HCT116 (cell line): Measurements from ENCODE around the gene NUP210. TPM values are rescaled to one million over a fixed set of nuclear protein-coding genes. Genes with fewer than 3 reads are reported as not detected.

ENCODE experiments used
- ATAC-seq: fragments of 200-7000 bp; cut with Tn5 transposase; 2 replicates; pipeline ENCODE4 v1.9.1; 2020; ENCODE audit warnings: mild to moderate bottlenecking, moderate library complexity
- BruUV-seq: library from RNA; stranded (reverse); fragments of 400-500 nt; replicated peaks from 2 replicates; lab custom pipeline; 2021; lab: Mats Ljungman, UMichigan
- CTCF ChIA-PET: fragments of 300-600 bp; sonication (Branson Sonifier 250); formaldehyde crosslinking; loops from one replicate; lab custom pipeline; 2021; ENCODE audit warnings: antibody characterized with exemption; lab: Charles Lee
- POLR2A ChIA-PET: fragments of 300-600, 350-600 bp; sonication (Branson Sonifier 250); formaldehyde crosslinking; loops from one replicate; lab custom pipeline; 2021; ENCODE audit warnings: antibody characterized with exemption; lab: Charles Lee
- RAD21 ChIA-PET, 2 experiments: fragments of 300-600 bp; sonication (Branson Sonifier 250); formaldehyde crosslinking; loops; one replicate each; lab custom pipeline; 2023; ENCODE audit warnings: low total read pairs in 2 of 2; ENCODE audit not compliant: uncharacterized antibody in 2 of 2, unreplicated experiment in 2 of 2, low non-redundant PET in 1 of 2; lab: Charles Lee
- DNase-seq: peaks from one replicate; pipeline ENCODE4 v3.0.0-alpha.2; 2010; ENCODE audit warnings: low read depth, low spot score
- H2AFZ ChIP-seq: fragments of 200-600 bp; shearing (Covaris generic), sonication (generic); 2 replicates; pipeline ENCODE4 v1.6.1; 2017; ENCODE audit warnings: low read depth, mixed run types, mixed read lengths, antibody characterized with exemption, low read length; ENCODE audit not compliant: poor library complexity, severe bottlenecking
- H3K27ac ChIP-seq: 2 replicates; pipeline ENCODE4 v1.5.1; 2012; ENCODE audit warnings: low read depth, low read length
- H3K27me3 ChIP-seq: fragments of 200-600 bp; sonication (generic); 2 replicates; pipeline ENCODE4 v1.6.1; 2016; ENCODE audit warnings: mixed run types, low read length, mixed read lengths; ENCODE audit not compliant: insufficient read depth
- H3K36me3 ChIP-seq, 2 experiments: fragments of 200-500 bp in 1 of 2; fragments of 200-600 bp in 1 of 2; sonication (Bioruptor generic) in 1 of 2; sonication (generic) in 1 of 2; 2 replicates each; pipeline versions ENCODE4 v1.5.1 to v1.6.1; 2014 to 2016; ENCODE audit warnings: low read length in 2 of 2, inconsistent platforms in 1 of 2, mixed read lengths in 1 of 2, mixed run types in 1 of 2; ENCODE audit not compliant: insufficient read depth in 2 of 2, control insufficient read depth in 1 of 2
- H3K4me1 ChIP-seq, 2 experiments: fragments of 200-600 bp in 1 of 2; sonication (generic) in 1 of 2; 2 replicates each; pipeline versions ENCODE4 v1.5.1 to v1.6.1; 2012 to 2017; ENCODE audit warnings: low read length in 2 of 2, inconsistent platforms in 1 of 2, mild to moderate bottlenecking in 1 of 2, mixed read lengths in 1 of 2, mixed run types in 1 of 2, moderate library complexity in 1 of 2; ENCODE audit not compliant: insufficient read depth in 2 of 2, control insufficient read depth in 1 of 2
- H3K4me2 ChIP-seq: fragments of 200-600 bp; sonication (generic); 2 replicates; pipeline ENCODE4 v1.6.1; 2017; ENCODE audit warnings: mixed run types, low read length, mixed read lengths
- H3K4me3 ChIP-seq, 2 experiments: fragments of 200-600 bp in 1 of 2; sonication (generic) in 1 of 2; replicated peaks in 1 of 2; 2 replicates each; pipeline ENCODE4 v1.5.1; 2011 to 2016; ENCODE audit warnings: low read length in 2 of 2, control low read depth in 1 of 2, low read depth in 1 of 2, mild to moderate bottlenecking in 1 of 2, mixed read lengths in 1 of 2, mixed run types in 1 of 2
- H3K79me2 ChIP-seq: fragments of 200-600 bp; sonication (generic); 2 replicates; pipeline ENCODE4 v1.6.1; 2017; ENCODE audit warnings: mild to moderate bottlenecking, mixed run types, low read length, moderate library complexity, mixed read lengths; ENCODE audit not compliant: insufficient read depth
- H3K9ac ChIP-seq: fragments of 200-600 bp; sonication (generic); 2 replicates; pipeline ENCODE4 v1.6.1; 2016; ENCODE audit warnings: low read length, mixed read lengths
- H3K9me2 ChIP-seq: fragments of 200-600 bp; sonication (generic), shearing (Covaris generic); 2 replicates; pipeline ENCODE4 v1.6.1; 2017; ENCODE audit warnings: mixed run types, mild to moderate bottlenecking, moderate library complexity; ENCODE audit not compliant: insufficient read depth
- H3K9me3 ChIP-seq, 2 experiments: fragments of 200-500 bp in 1 of 2; fragments of 200-600 bp in 1 of 2; sonication (Bioruptor generic) in 1 of 2; sonication (generic) in 1 of 2; 2 replicates each; pipeline ENCODE4 v1.6.1; 2014 to 2017; ENCODE audit warnings: low read length in 2 of 2, mixed read lengths in 2 of 2, inconsistent platforms in 1 of 2, low read depth in 1 of 2, mild to moderate bottlenecking in 1 of 2, mixed run types in 1 of 2, moderate library complexity in 1 of 2; ENCODE audit not compliant: control insufficient read depth in 1 of 2, insufficient read depth in 1 of 2
- H4K20me1 ChIP-seq: fragments of 200-600 bp; sonication (generic), shearing (Covaris generic); 2 replicates; pipeline ENCODE4 v1.6.1; 2017; ENCODE audit warnings: mixed run types, mild to moderate bottlenecking, moderate library complexity; ENCODE audit not compliant: insufficient read depth
- CEBPB ChIP-seq: IDR thresholded peaks from 2 replicates; pipeline ENCODE4 v1.6.1; 2012; ENCODE audit warnings: low read depth
- CTCF ChIP-seq, 3 experiments: fragments of 200-600 bp in 1 of 3; sonication (generic) in 1 of 3; IDR thresholded peaks in 2 of 3; conservative IDR thresholded peaks in 1 of 3; 2 replicates each; pipeline ENCODE4 v1.5.1; 2012 to 2017; ENCODE audit warnings: low read depth in 2 of 3, low read length in 2 of 3, antibody characterized with exemption in 1 of 3, borderline replicate concordance in 1 of 3, control low read depth in 1 of 3, mild to moderate bottlenecking in 1 of 3, mixed read lengths in 1 of 3, mixed run types in 1 of 3, moderate library complexity in 1 of 3; ENCODE audit not compliant: insufficient read depth in 1 of 3
- ELF1 ChIP-seq: IDR thresholded peaks from 2 replicates; pipeline ENCODE4 v1.6.1; 2012; ENCODE audit warnings: low read depth, borderline replicate concordance
- EZH2 ChIP-seq: fragments of 200-600 bp; sonication (generic); IDR thresholded peaks from 2 replicates; pipeline ENCODE4 v1.6.1; 2017; ENCODE audit warnings: antibody characterized with exemption, mixed run types
- RAD21 ChIP-seq: IDR thresholded peaks from 2 replicates; pipeline ENCODE4 v1.6.1; 2012; ENCODE audit warnings: low read depth, mild to moderate bottlenecking
- SIN3A ChIP-seq: IDR thresholded peaks from 2 replicates; pipeline ENCODE4 v1.6.1; 2012; ENCODE audit warnings: low read depth
- YY1 ChIP-seq: IDR thresholded peaks from 2 replicates; pipeline ENCODE4 v1.6.1; 2011; ENCODE audit warnings: low read length, low read depth, moderate library complexity, mild to moderate bottlenecking; ENCODE audit not compliant: insufficient replicate concordance; ENCODE audit errors: extremely low read depth
- ZBTB33 ChIP-seq: IDR thresholded peaks from 2 replicates; pipeline ENCODE4 v1.6.1; 2011; ENCODE audit warnings: mild to moderate bottlenecking, low read length, moderate library complexity; ENCODE audit not compliant: insufficient replicate concordance; ENCODE audit errors: extremely low read depth
- ZFX ChIP-seq: fragments of 450-650 bp; IDR thresholded peaks from 2 replicates; pipeline ENCODE4 v1.6.1; 2017
- ZNF274 ChIP-seq: fragments of 200-500 bp; sonication (Bioruptor generic); IDR thresholded peaks from 2 replicates; pipeline ENCODE4 v1.6.1; 2014; ENCODE audit warnings: mild to moderate bottlenecking, low read depth, low read length, inconsistent platforms
- intact Hi-C: fragments of 100-400 bp; cut with micrococcal nuclease; formaldehyde crosslinking; loops from 2 replicates; pipeline ENCODE4 v1.10.0; 2022
- total RNA-seq: library from RNA; stranded (reverse); gene quantifications from one replicate; pipeline ENCODE4 v1.2.1, GENCODE V29; 2021; ENCODE audit not compliant: unreplicated experiment
- TF ChIP-seq, protein P1 (sequence below): IDR thresholded peaks from 2 replicates; pipeline ENCODE4 v1.6.1; 2012

The NUP210 gene
- total RNA-seq, 1 experiment from 2014 or later, result 74.9 TPM

DNA sequence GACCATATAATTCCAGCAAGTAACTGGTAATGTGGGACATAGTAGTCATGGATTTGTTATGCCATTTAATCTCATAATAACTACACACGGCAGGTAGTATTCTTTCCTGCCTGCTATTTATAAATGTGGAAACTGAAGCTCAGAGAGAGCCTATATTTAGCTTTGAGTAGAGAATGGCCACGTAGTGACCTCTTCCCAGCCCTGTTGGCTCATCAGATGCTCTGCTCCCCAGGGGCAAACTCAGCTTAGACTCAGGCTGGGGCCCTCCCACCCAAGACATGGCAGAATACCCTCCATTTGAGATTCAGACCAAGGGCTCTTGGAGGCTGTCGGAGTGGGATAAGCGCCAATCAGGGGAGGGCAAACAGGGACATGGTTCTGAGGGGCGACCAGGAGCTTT is 42.7 kb upstream of the NUP210 start:
- Histone ChIP-seq H3K27ac (no peak overlapping the region), H3K9me2 (no peaks in the 10 kb centered on the region), H3K9me3 (no peaks in the 10 kb centered on the region), H3K27me3 (no peaks in the 10 kb centered on the region), H3K36me3 (no peaks in the 10 kb centered on the region), H4K20me1 (no peaks in the 10 kb centered on the region), H3K4me2 (no peak overlapping the region), H3K4me1 (peaks cover 2 to 8% of the 10 kb centered on the region in 2 experiments; a peak in 3 of 4 replicates), H2AFZ (no peak overlapping the region), H3K9ac (no peak overlapping the region), H3K79me2 (no peaks in the 10 kb centered on the region), H3K4me3 (no peak overlapping the region)
- TF ChIP-seq EZH2 (no peak), ZBTB33 (no peak), ELF1 (no peak), CTCF (IDR thresholded peaks at IDR 0.05 in 2 of 3, conservative IDR thresholded peaks at IDR 0.05 in 1 of 3; ENCODE audit: borderline replicate concordance in 1 of 3, insufficient read depth in 1 of 3, low read depth in 2 of 3, low read length in 2 of 3) (no peak), RAD21 (no peak), CEBPB (no peak), ZFX (no peak), ZNF274 (no peak), SIN3A (no peak), YY1 (no peak)
- TF ChIP-seq, protein P1, sequence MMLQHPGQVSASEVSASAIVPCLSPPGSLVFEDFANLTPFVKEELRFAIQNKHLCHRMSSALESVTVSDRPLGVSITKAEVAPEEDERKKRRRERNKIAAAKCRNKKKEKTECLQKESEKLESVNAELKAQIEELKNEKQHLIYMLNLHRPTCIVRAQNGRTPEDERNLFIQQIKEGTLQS, result no peak
- CTCF ChIA-PET, result interaction anchor here (1.6 to 3.8 kb wide), 4 partner anchors 9 to 371 kb away, joined by 5 to 18 read pairs (median 11); partner anchors contain the start of gene HDAC11
- no peak for DNase-seq
- no TSS peak for BruUV-seq
- ATAC-seq, result no peak
- POLR2A ChIA-PET, result no interaction called here
- intact Hi-C loops, result no loop called here
- RAD21 ChIA-PET, result interaction anchor here in 1 of 2 experiments (1.2 kb wide), 1 partner anchor 371 kb away, joined by 3 read pairs; no protein-coding TSS in a partner anchor
